SU-DHL-6 (cell line): ENCODE measurements around the gene COPS2.
A peak's percentile ranks its signal among the peaks of the same experiment; 100 is the strongest.

Experiments
- H2AFZ ChIP-seq: fragments of 200-600 bp; sonication (generic); 2 replicates; pipeline ENCODE4 v1.6.1; 2014; ENCODE audit warnings: low read depth, mild to moderate bottlenecking, moderate library complexity, mixed read lengths, antibody characterized with exemption, low read length; ENCODE audit not compliant: severe bottlenecking
- H3F3A ChIP-seq: fragments of 200-600 bp; shearing (Covaris generic); 2 replicates; pipeline ENCODE4 v1.6.0; 2016; ENCODE audit warnings: antibody characterized with exemption, mild to moderate bottlenecking; ENCODE audit not compliant: insufficient read depth
- H3K27ac ChIP-seq: fragments of 200-600 bp; sonication (generic); 2 replicates; pipeline ENCODE4 v1.5.1; 2016; ENCODE audit warnings: low read depth, mild to moderate bottlenecking, low read length, moderate library complexity, mixed read lengths
- H3K27me3 ChIP-seq: fragments of 200-600 bp; sonication (generic), shearing (Covaris generic); 2 replicates; pipeline ENCODE4 v1.6.0; 2014; ENCODE audit warnings: mild to moderate bottlenecking, low read length
- H3K36me3 ChIP-seq: fragments of 200-600 bp; sonication (generic); 2 replicates; pipeline ENCODE4 v1.6.1; 2014; ENCODE audit warnings: mild to moderate bottlenecking, low read length, mixed read lengths
- H3K4me2 ChIP-seq: fragments of 300-600, 200-600 bp; shearing (Covaris generic), sonication (generic); 2 replicates; pipeline ENCODE4 v1.6.0; 2014; ENCODE audit warnings: low read length, low read depth, mild to moderate bottlenecking; ENCODE audit not compliant: poor library complexity, severe bottlenecking
- H3K4me3 ChIP-seq: fragments of 200-600 bp; sonication (generic); 2 replicates; pipeline ENCODE4 v1.5.1; 2014; ENCODE audit warnings: antibody characterized with exemption, low read length, mild to moderate bottlenecking, mixed read lengths; ENCODE audit not compliant: insufficient read depth, poor library complexity, severe bottlenecking
- H3K79me2 ChIP-seq: fragments of 200-600 bp; sonication (generic); 2 replicates; pipeline ENCODE4 v1.6.1; 2014; ENCODE audit warnings: mild to moderate bottlenecking, low read length, moderate library complexity; ENCODE audit not compliant: insufficient read depth
- H3K9ac ChIP-seq: fragments of 200-600 bp; sonication (generic); 2 replicates; pipeline ENCODE4 v1.7.0; 2014; ENCODE audit warnings: mild to moderate bottlenecking, low read length
- H3K9me2 ChIP-seq: fragments of 200-600 bp; sonication (generic); replicated peaks from 2 replicates; pipeline ENCODE4 v1.6.1; 2014; ENCODE audit warnings: low read length; ENCODE audit not compliant: insufficient read depth
- H3K9me3 ChIP-seq: fragments of 200-600 bp; sonication (generic); 2 replicates; pipeline ENCODE4 v1.6.1; 2014; ENCODE audit warnings: low read length, mixed read lengths; ENCODE audit not compliant: insufficient read depth
- H4K20me1 ChIP-seq: fragments of 200-600 bp; sonication (generic); 2 replicates; pipeline ENCODE4 v1.6.1; 2014; ENCODE audit warnings: low read depth, mild to moderate bottlenecking, antibody characterized with exemption, low read length, moderate library complexity, mixed read lengths
- CTCF ChIP-seq: fragments of 200-600 bp; sonication (generic); IDR thresholded peaks from one replicate; pipeline ENCODE4 v1.5.1; 2017; ENCODE audit warnings: antibody characterized with exemption, mild to moderate bottlenecking, low read length, moderate library complexity; ENCODE audit not compliant: insufficient read depth, poor library complexity, severe bottlenecking
- EZH2phosphoT487 ChIP-seq: fragments of 200-600 bp; sonication (generic), shearing (Covaris generic); conservative IDR thresholded peaks from 2 replicates; pipeline ENCODE4 v1.6.1; 2018; ENCODE audit warnings: mild to moderate bottlenecking, antibody characterized with exemption, low read length, moderate library complexity, mixed read lengths

Gene COPS2

DNA sequence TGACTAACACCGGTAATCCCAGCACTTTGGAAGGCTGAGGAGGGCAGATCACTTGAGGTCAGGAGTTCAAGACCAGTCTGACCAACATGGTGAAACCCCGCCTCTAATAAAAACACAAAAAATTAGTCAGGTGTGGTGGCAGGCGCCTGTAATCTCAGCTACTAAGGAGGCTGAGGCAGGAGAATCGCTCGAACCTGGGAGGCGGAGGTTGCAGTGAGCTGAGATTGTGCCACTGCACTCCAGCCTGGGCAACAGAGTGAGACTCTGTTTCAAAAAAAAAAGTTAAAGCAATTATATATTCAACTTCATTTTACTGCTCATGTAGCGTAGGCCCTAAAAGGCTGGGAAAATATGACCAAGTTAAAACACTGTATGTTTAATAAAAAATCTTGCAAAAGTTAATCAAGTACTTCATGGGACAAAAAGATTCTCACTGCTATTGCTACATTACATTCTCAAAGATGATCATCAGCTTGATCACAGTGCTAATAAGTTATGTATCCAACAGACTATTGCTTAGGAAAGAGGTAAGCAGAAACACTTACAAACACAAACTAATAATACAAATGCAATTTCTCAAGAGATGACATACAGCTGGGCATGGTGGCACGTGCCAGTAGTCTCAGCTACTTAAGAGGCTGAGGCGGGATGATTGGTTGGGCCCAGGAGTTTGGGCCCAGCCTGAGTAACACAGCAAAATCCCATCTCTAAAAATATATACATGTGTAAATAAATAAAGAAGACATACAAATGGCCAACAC, 2.7 kb downstream of the COPS2 start:
- peak overlapping the region; percentile 95 for H3K4me2 ChIP-seq
- peak overlapping the region; percentile 63 for H3K4me3 ChIP-seq
- no peak for TF ChIP-seq EZH2phosphoT487
- no peak for TF ChIP-seq CTCF

DNA sequence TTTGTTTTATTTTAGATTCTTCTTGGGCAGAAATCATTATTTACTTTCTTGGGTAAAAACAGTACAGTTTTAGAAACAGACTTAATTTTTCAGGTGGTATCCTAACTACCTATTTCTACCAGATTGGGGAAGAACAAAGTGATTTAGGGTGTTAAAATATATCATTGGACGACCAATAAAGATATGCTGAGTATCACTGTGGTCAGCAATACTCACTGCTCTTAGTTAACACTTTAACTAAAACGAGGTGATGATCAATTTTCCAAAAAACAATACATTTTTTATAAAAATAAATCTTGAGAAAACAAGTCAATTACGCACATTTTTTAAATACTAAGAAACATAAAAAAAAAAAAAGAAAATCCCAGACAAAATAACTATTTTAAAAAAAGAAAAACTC, 3.6 kb downstream of the COPS2 start:
- Histone ChIP-seq H4K20me1 (peaks cover 43% of the 10 kb centered on the region), H3K9me3 (no peaks in the 10 kb centered on the region), H3K9ac (no peak overlapping the region), H3F3A (peaks cover 18% of the 10 kb centered on the region), H2AFZ (no peak overlapping the region), H3K4me3 (no peak overlapping the region), H3K27me3 (no peaks in the 10 kb centered on the region), H3K9me2 (no peaks in the 10 kb centered on the region), H3K36me3 (no peaks in the 10 kb centered on the region), H3K27ac (no peak overlapping the region), H3K4me2 (peak overlapping the region; percentile 95), H3K79me2 (peaks cover 92% of the 10 kb centered on the region)
- TF ChIP-seq EZH2phosphoT487, result no peak
- no peak for TF ChIP-seq CTCF

More for the DNA sequence above, 2.7 kb downstream of the COPS2 start:
- Histone ChIP-seq H2AFZ (no peak overlapping the region), H4K20me1 (peaks cover 36% of the 10 kb centered on the region), H3K9ac (no peak overlapping the region), H3K9me2 (no peaks in the 10 kb centered on the region), H3F3A (peaks cover 10% of the 10 kb centered on the region), H3K27me3 (no peaks in the 10 kb centered on the region), H3K9me3 (no peaks in the 10 kb centered on the region), H3K27ac (no peak overlapping the region), H3K36me3 (no peaks in the 10 kb centered on the region), H3K79me2 (peaks cover 83% of the 10 kb centered on the region)

- TF ChIP-seq CTCF, result no peak
- no peak for TF ChIP-seq EZH2phosphoT487
- no peaks in the 10 kb centered on the region for H3K9me2 ChIP-seq
- no peak overlapping the region for H3K9ac ChIP-seq
- H3K36me3 ChIP-seq, result peaks cover 5% of the 10 kb centered on the region; the same call in 1 of the 2 replicates
- no peak overlapping the region for H2AFZ ChIP-seq
- H3K27ac ChIP-seq, result no peak overlapping the region
- peak overlapping the region; percentile 22 for H3K4me2 ChIP-seq
- no peak overlapping the region for H3K4me3 ChIP-seq
- H3K27me3 ChIP-seq, result no peaks in the 10 kb centered on the region
- H3K9me3 ChIP-seq, result no peaks in the 10 kb centered on the region
- H3K79me2 ChIP-seq, result peaks cover 95% of the 10 kb centered on the region
- peaks cover 26% of the 10 kb centered on the region for H3F3A ChIP-seq
- H4K20me1 ChIP-seq, result peaks cover 53% of the 10 kb centered on the region
These were observed 6.7 kb downstream of the COPS2 start for GRCh38 chr15:49148727-49149126.
